Keratinocyte (primary cell): ENCODE results near the gene PYCR2. TPM values are rescaled to one million over a fixed set of nuclear protein-coding genes. Genes with fewer than 3 reads are reported as not detected.

Experiments
- DNase-seq: peaks from one replicate; pipeline ENCODE4 v3.0.0-alpha.2; 2011; ENCODE audit warnings: low read depth, missing footprints, low spot score
- FAIRE-seq: peaks from 2 replicates; lab custom pipeline; 2011; peaks lifted over from hg19 to GRCh38; lab: Jason Lieb, UNC
- H2AFZ ChIP-seq: 2 replicates; pipeline ENCODE4 v1.6.0; 2012; ENCODE audit warnings: low read length, control low read depth, inconsistent platforms; ENCODE audit not compliant: control insufficient read depth
- H3K27ac ChIP-seq: 2 replicates; pipeline ENCODE4 v1.5.1; 2011; ENCODE audit warnings: low read length; ENCODE audit not compliant: control insufficient read depth, insufficient read depth
- H3K27me3 ChIP-seq: 3 replicates; pipeline ENCODE4 v1.6.0; 2011; ENCODE audit warnings: low read length; ENCODE audit not compliant: control insufficient read depth, insufficient read depth; ENCODE audit errors: extremely low read depth
- H3K36me3 ChIP-seq, 2 experiments: 2 replicates in 1 of 2; 3 replicates in 1 of 2; pipeline ENCODE4 v1.5.1; 2011; ENCODE audit warnings: low read length in 2 of 2, mild to moderate bottlenecking in 1 of 2; ENCODE audit not compliant: control insufficient read depth in 2 of 2, insufficient read depth in 2 of 2; ENCODE audit errors: extremely low read depth in 1 of 2
- H3K4me1 ChIP-seq: 3 replicates; pipeline ENCODE4 v1.5.1; 2011; ENCODE audit warnings: low read length; ENCODE audit not compliant: control insufficient read depth, insufficient read depth; ENCODE audit errors: extremely low read depth
- H3K4me2 ChIP-seq: 3 replicates; pipeline ENCODE4 v1.6.0; 2011; ENCODE audit warnings: low read depth, low read length; ENCODE audit not compliant: control insufficient read depth, insufficient read depth; ENCODE audit errors: extremely low read depth
- H3K4me3 ChIP-seq, 3 experiments: fragments of 200-600 bp in 1 of 3; sonication (generic) in 1 of 3; 2 replicates in 2 of 3; 3 replicates in 1 of 3; pipeline ENCODE4 v1.5.1; 2011 to 2016; ENCODE audit warnings: low read length in 3 of 3, mild to moderate bottlenecking in 3 of 3, control low read depth in 2 of 3, inconsistent platforms in 1 of 3, low read depth in 1 of 3, mixed read lengths in 1 of 3, mixed run types in 1 of 3, moderate library complexity in 1 of 3; ENCODE audit not compliant: control insufficient read depth in 2 of 3, insufficient read depth in 2 of 3; ENCODE audit errors: extremely low read depth in 1 of 3
- H3K79me2 ChIP-seq: 2 replicates; pipeline ENCODE4 v1.6.0; 2012; ENCODE audit warnings: low read length; ENCODE audit not compliant: control insufficient read depth, insufficient read depth
- H3K9ac ChIP-seq: 3 replicates; pipeline ENCODE4 v1.6.0; 2011; ENCODE audit warnings: low read length; ENCODE audit not compliant: control insufficient read depth, insufficient read depth; ENCODE audit errors: extremely low read depth
- H3K9me1 ChIP-seq: 3 replicates; pipeline ENCODE4 v1.6.0; 2011; ENCODE audit warnings: low read length; ENCODE audit not compliant: control insufficient read depth, insufficient read depth; ENCODE audit errors: extremely low read depth
- H3K9me3 ChIP-seq: 2 replicates; pipeline ENCODE4 v1.5.1; 2012; ENCODE audit warnings: low read depth, low read length; ENCODE audit not compliant: control insufficient read depth
- H4K20me1 ChIP-seq: 3 replicates; pipeline ENCODE4 v1.6.0; 2011; ENCODE audit warnings: low read length; ENCODE audit not compliant: control insufficient read depth, insufficient read depth; ENCODE audit errors: extremely low read depth
- EZH2 ChIP-seq: IDR thresholded peaks from one replicate; pipeline ENCODE4 v1.6.1; 2012; ENCODE audit warnings: inconsistent platforms, mild to moderate bottlenecking, low read length, moderate library complexity
- dilution Hi-C: fragments of 300-500 bp; cut with MboI; formaldehyde crosslinking; loops from one replicate; pipeline ENCODE4 v1.7.0; 2020; ENCODE audit warnings: low sequenced_read_pairs; ENCODE audit not compliant: extremely low pct_ligation_motif_present
- polyA plus RNA-seq, 5 experiments: library from polyadenylated mRNA; depleted of rRNA in 3 of 5; stranded (reverse) in 3 of 5; stranded (forward) in 1 of 5; unstranded in 1 of 5; fragments of >200 nt; gene quantifications; 1 replicate in 1 of 5; 2 replicates in 3 of 5; 3 replicates in 1 of 5; pipeline versions ENCODE4 v1.2.1 to v1.2.3, GENCODE V29; 2011 to 2012; ENCODE audit warnings: missing spikeins in 2 of 5, low read depth in 1 of 5, low replicate concordance in 1 of 5
- TF ChIP-seq, protein P1 (sequence below), 3 experiments: IDR thresholded peaks in 1 of 3; conservative IDR thresholded peaks in 1 of 3; optimal IDR thresholded peaks in 1 of 3; 2 replicates in 2 of 3; 3 replicates in 1 of 3; pipeline versions ENCODE3 to v1.5.1; 2011; ENCODE audit warnings: low read length in 3 of 3, mild to moderate bottlenecking in 3 of 3, moderate library complexity in 2 of 3, control low read depth in 1 of 3, inconsistent platforms in 1 of 3; ENCODE audit not compliant: insufficient read depth in 2 of 3; ENCODE audit errors: extremely low read depth in 1 of 3

Gene PYCR2
- polyA plus RNA-seq, 1 donor (not counting 4 experiments of a cell fraction or from before 2014, with no cell fraction given), result 45.5 TPM

GRCh38 chr1:225946082-225946620, 22.1 kb upstream of the PYCR2 start:
- H3K9ac ChIP-seq, result no peak overlapping the region
- H3K36me3 ChIP-seq, result no peaks in the 10 kb centered on the region
- no peak for TF ChIP-seq EZH2
- TF ChIP-seq, protein P1, sequence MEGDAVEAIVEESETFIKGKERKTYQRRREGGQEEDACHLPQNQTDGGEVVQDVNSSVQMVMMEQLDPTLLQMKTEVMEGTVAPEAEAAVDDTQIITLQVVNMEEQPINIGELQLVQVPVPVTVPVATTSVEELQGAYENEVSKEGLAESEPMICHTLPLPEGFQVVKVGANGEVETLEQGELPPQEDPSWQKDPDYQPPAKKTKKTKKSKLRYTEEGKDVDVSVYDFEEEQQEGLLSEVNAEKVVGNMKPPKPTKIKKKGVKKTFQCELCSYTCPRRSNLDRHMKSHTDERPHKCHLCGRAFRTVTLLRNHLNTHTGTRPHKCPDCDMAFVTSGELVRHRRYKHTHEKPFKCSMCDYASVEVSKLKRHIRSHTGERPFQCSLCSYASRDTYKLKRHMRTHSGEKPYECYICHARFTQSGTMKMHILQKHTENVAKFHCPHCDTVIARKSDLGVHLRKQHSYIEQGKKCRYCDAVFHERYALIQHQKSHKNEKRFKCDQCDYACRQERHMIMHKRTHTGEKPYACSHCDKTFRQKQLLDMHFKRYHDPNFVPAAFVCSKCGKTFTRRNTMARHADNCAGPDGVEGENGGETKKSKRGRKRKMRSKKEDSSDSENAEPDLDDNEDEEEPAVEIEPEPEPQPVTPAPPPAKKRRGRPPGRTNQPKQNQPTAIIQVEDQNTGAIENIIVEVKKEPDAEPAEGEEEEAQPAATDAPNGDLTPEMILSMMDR (optimal IDR thresholded peaks at IDR 0.05 in 1 of 3, IDR thresholded peaks at IDR 0.05 in 1 of 3, conservative IDR thresholded peaks at IDR 0.05 in 1 of 3; ENCODE audit: extremely low read depth in 1 of 3, insufficient read depth in 2 of 3, low read length in 3 of 3), result no peak
- H3K4me1 ChIP-seq, result peaks cover 6% of the 10 kb centered on the region
- H3K9me3 ChIP-seq, result no peaks in the 10 kb centered on the region
- DNase-seq (no peak), FAIRE-seq (no peak)
- H3K27ac ChIP-seq, result no peak overlapping the region
- no peak overlapping the region for H3K4me3 ChIP-seq
- H4K20me1 ChIP-seq, result no peaks in the 10 kb centered on the region
- dilution Hi-C loops, result no loop called here
- H3K4me2 ChIP-seq, result no peak overlapping the region
- H3K27me3 ChIP-seq, result peaks cover 16% of the 10 kb centered on the region
- no peaks in the 10 kb centered on the region for H3K9me1 ChIP-seq
- no peak overlapping the region for H2AFZ ChIP-seq
- no peaks in the 10 kb centered on the region for H3K79me2 ChIP-seq

DNA sequence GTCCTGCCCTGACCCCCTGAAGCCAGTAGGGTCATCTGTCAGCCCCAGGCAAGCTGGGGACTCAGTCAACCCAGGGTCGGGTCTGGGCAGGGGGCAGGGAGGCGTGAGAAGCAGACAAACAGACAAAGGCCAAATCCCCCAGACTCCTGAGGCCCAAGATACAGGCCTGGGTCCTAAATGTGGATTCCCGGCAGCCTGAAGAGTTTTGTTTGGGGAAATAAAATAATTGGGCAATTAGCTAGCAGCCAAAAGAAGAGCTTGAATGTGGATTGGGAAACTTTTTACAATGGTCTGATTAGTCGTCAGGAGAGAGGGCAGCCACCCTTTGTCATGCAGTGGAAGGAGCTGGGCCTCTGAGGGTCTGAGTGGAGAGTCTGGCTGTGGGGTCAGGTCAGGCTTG, 21.5 kb upstream of the PYCR2 start:
- Histone ChIP-seq H3K27ac (no peak overlapping the region), H3K9me1 (no peaks in the 10 kb centered on the region), H3K9ac (no peak overlapping the region), H3K4me2 (no peak overlapping the region), H3K9me3 (no peaks in the 10 kb centered on the region), H3K27me3 (peaks cover 16% of the 10 kb centered on the region), H4K20me1 (no peaks in the 10 kb centered on the region), H3K36me3 (no peaks in the 10 kb centered on the region), H3K4me3 (no peak overlapping the region), H2AFZ (no peak overlapping the region), H3K4me1 (peaks cover 6% of the 10 kb centered on the region), H3K79me2 (no peaks in the 10 kb centered on the region)
- DNase-seq, result no peak
- FAIRE-seq, result no peak
- dilution Hi-C loops, result no loop called here
- no peak for TF ChIP-seq EZH2
- TF ChIP-seq, protein P1 (optimal IDR thresholded peaks at IDR 0.05 in 1 of 3, IDR thresholded peaks at IDR 0.05 in 1 of 3, conservative IDR thresholded peaks at IDR 0.05 in 1 of 3; ENCODE audit: extremely low read depth in 1 of 3, insufficient read depth in 2 of 3, low read length in 3 of 3), result no peak
